22Rv1 (cell line): ENCODE measurements around the gene PTGIR.

Experiments used
- CTCF ChIP-seq: fragments of 450-650 bp; IDR thresholded peaks from 2 replicates; pipeline ENCODE4 v1.5.1; 2017; ENCODE audit warnings: mild to moderate bottlenecking
- ZFX ChIP-seq: fragments of 450-650 bp; IDR thresholded peaks from 2 replicates; pipeline ENCODE4 v1.6.1; 2017; ENCODE audit warnings: antibody characterized with exemption, borderline replicate concordance

- no peak for TF ChIP-seq CTCF
- TF ChIP-seq ZFX = no peak
These were observed 9.8 kb upstream of the PTGIR start for GRCh38 chr19:46634656-46635218.
